MV-4-11 (cell line): Measurements from ENCODE around the gene MYADM.

Source experiments
- DNase-seq: peaks from one replicate; lab custom pipeline; 2025; lab: John Stamatoyannopoulos, UW

Gene MYADM

DNA sequence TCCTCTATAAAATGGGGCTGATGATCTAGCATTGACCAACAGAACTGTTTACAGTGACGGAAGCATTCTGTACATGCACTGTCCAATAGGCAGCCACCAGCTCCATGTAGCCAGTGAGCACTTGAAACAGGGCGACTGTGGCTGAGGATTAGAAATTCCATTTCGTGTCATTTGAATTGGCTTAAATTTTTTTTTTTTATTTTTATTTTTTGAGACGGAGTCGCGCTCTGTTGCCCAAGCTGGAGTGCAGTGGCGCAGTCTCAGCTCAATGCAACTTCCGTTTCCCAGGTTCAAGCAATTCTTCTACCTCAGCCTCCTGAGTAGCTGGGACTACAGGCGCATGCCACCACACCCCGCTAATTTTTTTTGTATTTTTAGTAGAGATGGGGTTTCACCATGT lies 17.4 kb downstream of the MYADM start:
- DNase-seq = no peak

GRCh38 chr19:53892301-53892980 lies 24.8 kb downstream of the MYADM start:
- DNase-seq = no peak

GRCh38 chr19:53892981-53893325 lies 25.3 kb downstream of the MYADM start:
- no peak for DNase-seq

GRCh38 chr19:53894707-53895106 lies 27.0 kb downstream of the MYADM start:
- DNase-seq = no peak

- no peak for DNase-seq
Observed at GRCh38 chr19:53896682-53897081, 29.0 kb downstream of the MYADM start.

- no peak for DNase-seq
Observed at GRCh38 chr19:53897459-53897858, 29.8 kb downstream of the MYADM start.

GRCh38 chr19:53898166-53898565 lies 30.5 kb downstream of the MYADM start:
- no peak for DNase-seq

GRCh38 chr19:53898636-53899341 lies 31.1 kb downstream of the MYADM start:
- no peak for DNase-seq

DNA sequence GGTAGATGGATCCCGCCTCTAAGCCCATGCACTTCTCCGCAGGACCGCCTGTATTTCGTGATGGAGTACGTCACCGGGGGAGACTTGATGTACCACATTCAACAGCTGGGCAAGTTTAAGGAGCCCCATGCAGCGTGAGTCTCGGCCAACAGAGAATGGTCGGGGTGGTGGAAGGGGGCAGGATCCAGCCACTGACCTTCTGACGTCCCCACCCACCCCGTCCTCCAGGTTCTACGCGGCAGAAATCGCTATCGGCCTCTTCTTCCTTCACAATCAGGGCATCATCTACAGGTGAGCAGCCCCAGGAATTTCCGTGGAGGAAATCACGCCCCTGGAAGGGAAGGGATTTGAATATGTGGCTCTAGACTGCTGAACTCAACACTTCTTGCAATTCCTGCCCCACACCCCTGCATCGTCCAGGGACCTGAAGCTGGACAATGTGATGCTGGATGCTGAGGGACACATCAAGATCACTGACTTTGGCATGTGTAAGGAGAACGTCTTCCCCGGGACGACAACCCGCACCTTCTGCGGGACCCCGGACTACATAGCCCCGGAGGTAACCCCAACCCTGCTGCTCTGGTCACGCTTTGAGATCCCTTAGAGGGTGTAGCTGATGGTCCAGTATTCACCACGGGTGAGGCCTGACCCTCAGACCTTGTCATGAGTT lies 32.6 kb downstream of the MYADM start:
- no peak for DNase-seq

- DNase-seq = peak; percentile 25
Observed at GRCh38 chr19:53903055-53903680, 35.5 kb downstream of the MYADM start.

DNA sequence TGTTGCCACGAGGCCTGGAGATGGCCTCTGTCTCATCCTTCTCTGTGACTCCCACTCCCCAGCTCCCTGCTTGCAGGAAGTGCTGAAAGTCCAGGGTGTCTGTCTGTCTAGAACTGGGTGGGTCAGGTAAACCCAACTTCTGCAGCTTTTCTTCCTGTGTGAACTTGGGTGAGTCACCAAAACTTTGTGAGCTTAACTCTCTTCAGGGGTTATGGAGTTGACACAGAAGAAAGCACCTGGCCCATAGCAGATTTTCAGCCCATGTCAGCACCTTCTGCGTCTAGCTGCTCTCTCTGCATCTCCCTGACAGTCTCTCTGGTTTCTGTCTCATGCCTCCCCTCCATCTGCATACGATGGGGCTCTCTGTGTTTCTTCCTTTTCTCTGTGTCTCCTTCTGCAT lies 37.2 kb downstream of the MYADM start:
- DNase-seq = no peak

- DNase-seq = no peak
Observed at GRCh38 chr19:53905787-53906186, 38.1 kb downstream of the MYADM start.

DNA sequence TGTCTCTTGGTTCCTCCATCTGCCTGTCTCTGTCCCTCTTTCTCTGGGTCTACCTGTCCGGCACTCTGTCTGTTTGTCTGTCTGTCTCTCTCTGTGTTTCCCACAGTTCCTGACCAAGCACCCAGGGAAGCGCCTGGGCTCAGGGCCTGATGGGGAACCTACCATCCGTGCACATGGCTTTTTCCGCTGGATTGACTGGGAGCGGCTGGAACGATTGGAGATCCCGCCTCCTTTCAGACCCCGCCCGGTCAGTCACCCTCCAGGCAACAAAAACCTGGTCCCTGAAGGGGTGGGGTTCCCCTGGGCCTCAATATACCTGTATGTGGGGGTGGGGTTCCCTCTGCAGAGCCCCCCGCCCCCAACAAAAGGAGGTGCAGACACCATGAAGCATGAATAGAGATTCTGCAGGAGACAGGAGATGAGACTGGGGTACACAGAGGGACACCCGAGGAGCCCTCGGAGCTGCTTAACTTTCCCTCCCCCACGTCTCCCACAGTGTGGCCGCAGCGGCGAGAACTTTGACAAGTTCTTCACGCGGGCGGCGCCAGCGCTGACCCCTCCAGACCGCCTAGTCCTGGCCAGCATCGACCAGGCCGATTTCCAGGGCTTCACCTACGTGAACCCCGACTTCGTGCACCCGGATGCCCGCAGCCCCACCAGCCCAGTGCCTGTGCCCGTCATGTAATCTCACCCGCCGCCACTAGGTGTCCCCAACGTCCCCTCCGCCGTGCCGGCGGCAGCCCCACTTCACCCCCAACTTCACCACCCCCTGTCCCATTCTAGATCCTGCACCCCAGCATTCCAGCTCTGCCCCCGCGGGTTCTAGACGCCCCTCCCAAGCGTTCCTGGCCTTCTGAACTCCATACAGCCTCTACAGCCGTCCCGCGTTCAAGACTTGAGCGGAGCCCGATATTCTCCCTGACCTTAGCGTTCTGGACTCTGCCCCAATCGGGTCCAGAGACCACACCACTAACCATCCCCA lies 38.8 kb downstream of the MYADM start:
- DNase-seq = no peak

DNA sequence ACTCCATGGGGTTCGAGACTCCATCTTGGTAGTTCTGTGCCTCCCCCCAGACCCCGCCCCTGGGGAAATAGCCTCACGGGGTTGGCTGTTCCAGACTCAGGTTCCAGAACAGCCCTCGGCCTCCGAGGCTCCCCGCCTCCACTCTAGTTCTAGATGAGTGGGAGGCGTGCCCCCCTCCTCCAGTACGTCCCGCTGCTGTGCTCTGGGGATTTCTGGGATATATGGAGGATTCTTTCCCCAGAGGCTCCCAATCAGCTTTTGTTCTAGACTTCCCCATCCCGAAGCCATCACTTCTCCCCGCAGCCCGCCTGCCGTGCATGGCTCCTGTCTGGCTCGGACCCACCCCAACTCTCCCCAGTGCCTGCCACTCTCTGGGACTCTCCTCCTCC lies 39.5 kb downstream of the MYADM start:
- DNase-seq = no peak

DNA sequence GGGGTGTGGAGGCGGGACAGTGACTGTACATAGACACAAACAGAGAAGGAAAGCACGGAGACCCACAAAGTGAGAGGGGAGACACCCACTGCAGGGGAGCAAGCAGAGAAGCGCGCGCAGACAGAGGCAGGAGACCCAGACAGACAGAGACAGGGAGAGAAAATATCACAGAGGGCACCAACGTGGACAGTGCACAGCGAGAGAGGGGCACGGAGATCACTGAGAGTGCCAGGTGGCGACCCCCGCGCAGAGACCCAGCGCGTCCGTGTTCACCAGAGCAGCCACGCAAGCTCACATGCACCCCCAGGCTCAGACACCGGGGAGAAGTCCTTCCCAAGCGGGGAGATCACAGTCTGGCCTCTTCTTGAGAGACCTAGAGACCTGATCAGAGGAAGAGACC lies 40.0 kb downstream of the MYADM start:
- DNase-seq = no peak

DNA sequence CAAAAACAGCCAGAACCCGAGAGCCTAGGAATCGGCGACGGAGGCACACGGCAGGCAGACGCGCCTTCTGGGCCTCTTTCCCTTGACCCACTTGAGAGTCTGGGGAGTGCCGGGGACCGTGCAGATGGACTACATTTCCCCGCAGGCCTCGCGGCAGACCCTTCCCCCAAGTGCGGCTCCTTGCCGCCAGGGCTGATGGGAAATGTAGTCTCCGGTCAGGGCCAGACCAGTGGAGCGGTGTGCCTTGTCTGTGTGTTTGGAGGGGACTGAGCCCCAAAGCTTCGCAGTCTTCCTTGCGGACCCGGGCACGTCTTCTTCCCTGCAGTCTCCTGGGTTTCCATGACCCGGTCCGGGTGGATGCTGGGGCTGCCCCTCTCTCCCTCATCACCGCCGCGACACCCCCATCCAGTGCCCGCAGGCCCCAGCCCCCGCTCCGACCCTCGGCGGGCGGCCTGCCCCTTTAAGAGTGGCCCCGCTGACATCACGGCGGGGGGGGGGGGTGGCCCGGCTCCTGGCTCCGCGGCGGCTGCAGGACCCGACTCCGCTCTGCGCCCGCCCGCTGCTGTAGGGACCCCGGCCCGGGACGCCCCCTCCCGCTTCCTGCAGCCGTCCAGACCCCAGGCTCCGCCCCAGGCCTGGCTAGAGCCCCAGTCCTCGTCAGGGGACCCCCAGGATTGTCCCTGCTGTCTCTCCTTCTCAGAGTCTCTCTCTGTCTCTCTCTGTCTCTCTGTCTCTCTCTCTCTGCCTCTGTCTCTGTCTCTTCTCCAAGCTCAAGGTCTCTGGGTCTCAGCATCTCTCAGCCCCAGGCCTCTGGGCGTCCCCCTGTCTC lies 40.6 kb downstream of the MYADM start:
- DNase-seq = no peak

DNA sequence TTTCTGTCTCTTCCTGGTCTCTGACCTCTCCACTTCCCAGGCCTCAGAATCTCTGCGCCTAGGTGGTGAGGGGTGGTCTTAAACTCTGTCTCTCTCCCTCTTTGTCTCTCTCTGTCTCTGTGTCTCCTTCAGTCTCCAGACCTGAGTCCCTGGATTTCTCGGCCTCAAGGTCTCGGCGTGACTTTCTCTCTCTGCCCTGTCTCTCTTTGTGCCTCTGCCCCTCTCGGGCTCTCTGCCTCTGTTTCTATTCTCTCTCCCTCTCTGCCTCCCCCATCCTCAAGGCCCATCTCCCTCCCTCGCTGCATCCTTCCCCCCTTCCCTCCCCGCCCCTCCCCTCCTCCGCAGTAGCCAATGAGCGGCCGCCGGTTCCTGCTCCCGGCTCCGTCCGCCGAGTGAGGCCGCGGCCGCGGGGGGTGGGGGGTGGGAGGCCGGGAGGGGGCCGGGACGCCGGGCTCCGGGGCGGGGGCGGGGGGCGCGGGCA lies 41.3 kb downstream of the MYADM start, which contains the start of gene CACNG7:
CACNG7 (plus strand) TSS at position 344 of the 481 bp plus-strand sequence. CDS start 3,554 bp downstream, outside the sequence.
- no peak for DNase-seq

DNA sequence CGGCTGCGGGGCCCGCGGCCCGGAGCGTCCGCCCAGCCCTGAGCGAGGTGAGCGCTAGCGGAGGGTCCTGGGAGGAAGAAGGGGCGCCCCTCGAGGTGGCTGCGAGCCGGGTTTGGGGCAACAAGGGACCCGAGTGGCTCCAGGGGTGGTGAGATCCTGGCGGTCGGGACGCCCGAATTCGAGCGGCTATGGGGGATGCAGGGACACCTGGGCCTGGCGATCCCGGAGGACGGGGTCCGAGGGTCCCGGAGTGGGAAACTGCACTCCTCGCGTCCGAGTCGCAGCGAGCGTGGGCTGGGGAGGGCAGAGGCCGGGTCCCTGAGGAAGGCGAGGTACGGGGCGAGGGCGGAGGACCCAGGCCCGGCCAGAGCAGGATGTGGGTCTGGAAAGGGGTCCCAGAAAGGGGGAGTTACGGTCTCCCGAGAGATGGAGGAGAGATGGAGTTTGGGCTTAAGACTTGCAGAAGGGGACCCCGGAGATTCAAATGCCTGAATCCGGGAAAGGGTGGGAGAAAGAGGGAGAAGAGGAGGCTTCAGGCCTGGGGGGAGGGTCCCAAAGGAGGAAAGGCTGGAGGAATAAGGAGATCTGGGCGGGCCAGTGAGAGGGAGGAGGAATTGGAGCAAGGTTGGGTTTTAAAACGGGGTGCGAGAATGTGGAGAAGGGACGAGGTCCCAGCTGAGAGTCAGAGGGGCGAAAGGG lies 41.9 kb downstream of the MYADM start:
- DNase-seq = no peak

DNA sequence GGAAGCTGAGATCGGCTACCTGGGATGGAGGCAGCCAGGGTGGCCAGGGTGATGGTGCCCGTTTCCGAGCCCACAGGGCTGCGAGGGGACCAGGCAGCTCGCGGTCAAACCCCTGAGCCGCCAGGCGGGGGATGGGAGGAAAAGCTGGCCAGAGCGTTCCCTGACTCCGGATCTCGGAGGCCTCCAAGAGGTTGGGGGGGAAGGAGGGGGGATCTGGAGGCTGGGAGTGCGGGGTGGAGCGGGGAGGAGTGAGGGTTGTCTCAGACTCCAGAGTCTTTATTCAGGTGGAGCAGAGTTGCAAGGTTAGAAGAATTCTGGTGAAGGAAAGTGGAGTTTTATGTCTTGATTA lies 42.5 kb downstream of the MYADM start:
- DNase-seq = no peak

DNA sequence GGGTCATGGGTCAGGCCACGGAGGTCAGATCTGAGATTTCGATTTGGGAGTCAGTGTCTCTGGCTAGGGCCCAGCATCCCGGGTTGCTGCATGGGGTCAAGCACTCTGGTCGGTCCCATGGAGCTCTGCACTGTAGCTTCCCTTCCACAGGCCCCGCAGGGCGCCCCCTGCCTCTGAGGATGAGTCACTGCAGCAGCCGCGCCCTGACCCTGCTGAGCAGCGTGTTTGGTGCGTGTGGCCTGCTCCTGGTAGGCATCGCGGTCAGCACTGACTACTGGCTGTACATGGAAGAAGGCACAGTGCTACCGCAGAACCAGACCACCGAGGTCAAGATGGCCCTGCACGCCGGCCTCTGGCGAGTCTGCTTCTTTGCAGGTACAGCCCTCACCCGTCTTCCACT lies 45.0 kb downstream of the MYADM start:
- no peak for DNase-seq
